Tongue (tissue), 1 donor: ENCODE data around the gene ZNF780A. TPM values are rescaled to one million over a fixed set of nuclear protein-coding genes. Genes with fewer than 3 reads are reported as not detected.

ENCODE experiments used
- total RNA-seq: library from RNA; depleted of rRNA; stranded (reverse); fragments of >200 nt; gene quantifications from one replicate; pipeline ENCODE4 v1.2.3, GENCODE V29; 2014

The ZNF780A gene
- total RNA-seq, 1 donor from 2014 or later = 32.2 TPM

Other genes with a start within 250 kb of the ZNF780A start
- 194 TPM for gene FBL, start 244.6 kb downstream of the ZNF780A start, total RNA-seq
- gene FCGBP, start 156.3 kb downstream of the ZNF780A start, total RNA-seq = 17.0 TPM
- 56.2 TPM for gene PSMC4, start 119.8 kb downstream of the ZNF780A start, total RNA-seq
- gene ZNF546, start 93.9 kb downstream of the ZNF780A start, total RNA-seq = 16.4 TPM
- gene ZNF780B, start 34.7 kb downstream of the ZNF780A start, total RNA-seq = 18.4 TPM
- 5.1 TPM for gene MAP3K10, start 100.5 kb upstream of the ZNF780A start, total RNA-seq
- not detected for gene TTC9B, start 127.4 kb upstream of the ZNF780A start, total RNA-seq
- gene CCNP, start 135.7 kb upstream of the ZNF780A start, total RNA-seq = not detected
- gene AKT2, start 194.4 kb upstream of the ZNF780A start, total RNA-seq = 142 TPM